H1 (cell line): Measurements from ENCODE around the gene PHC3. TPM values are rescaled to one million over a fixed set of nuclear protein-coding genes. Genes with fewer than 3 reads are reported as not detected.

ENCODE experiments used
- CTCF ChIA-PET: fragments of 300-600 bp; sonication (Branson Sonifier 250); formaldehyde crosslinking; loops from one replicate; lab custom pipeline; 2021; ENCODE audit not compliant: partially characterized antibody; lab: Charles Lee
- POLR2A ChIA-PET: fragments of 300-600 bp; sonication (Branson Sonifier 250); formaldehyde crosslinking; loops from one replicate; lab custom pipeline; 2021; ENCODE audit warnings: inconsistent platforms; ENCODE audit not compliant: partially characterized antibody; lab: Charles Lee
- DNase-seq, 2 experiments: peaks; one replicate each; pipeline versions ENCODE4 v3.0.0 to v3.0.0-alpha.2; 2010 to 2022; ENCODE audit warnings: low spot score in 2 of 2, low read depth in 1 of 2, mixed read lengths in 1 of 2
- FAIRE-seq: peaks from 2 replicates; lab custom pipeline; 2011; peaks lifted over from hg19 to GRCh38; lab: Jason Lieb, UNC
- H2AFZ ChIP-seq: 2 replicates; pipeline ENCODE4 v1.8.1; 2012; ENCODE audit warnings: low read length, inconsistent platforms
- H2AK5ac ChIP-seq: 2 replicates; pipeline ENCODE4 v1.6.1; 2013; ENCODE audit warnings: low read depth, low read length
- H2BK120ac ChIP-seq: replicated peaks from 2 replicates; pipeline ENCODE3; 2013; ENCODE audit warnings: low read depth, low read length, inconsistent platforms
- H2BK12ac ChIP-seq: 2 replicates; pipeline ENCODE4 v1.6.1; 2013; ENCODE audit warnings: low read depth, low read length
- H2BK15ac ChIP-seq: 2 replicates; pipeline ENCODE4 v1.6.1; 2013; ENCODE audit warnings: low read length
- H2BK20ac ChIP-seq: 2 replicates; pipeline ENCODE4 v1.6.1; 2013; ENCODE audit warnings: low read length
- H2BK5ac ChIP-seq: 2 replicates; pipeline ENCODE4 v1.6.1; 2013; ENCODE audit warnings: low read depth, low read length
- H3K14ac ChIP-seq: 2 replicates; pipeline ENCODE4 v1.6.1; 2013; ENCODE audit warnings: inconsistent platforms; ENCODE audit not compliant: insufficient read length
- H3K18ac ChIP-seq: 2 replicates; pipeline ENCODE4 v1.6.1; 2013; ENCODE audit warnings: low read length; ENCODE audit errors: extremely low read depth
- H3K23ac ChIP-seq: 2 replicates; pipeline ENCODE4 v1.6.1; 2013; ENCODE audit warnings: inconsistent platforms; ENCODE audit not compliant: insufficient read length
- H3K23me2 ChIP-seq: 2 replicates; pipeline ENCODE4 v1.6.1; 2013; ENCODE audit warnings: low read depth, low read length
- H3K27ac ChIP-seq: 2 replicates; pipeline ENCODE4 v1.6.1; 2011; ENCODE audit warnings: low read depth, low read length, inconsistent platforms
- H3K27me3 ChIP-seq, 4 experiments: replicated peaks in 1 of 4; 1 replicate in 1 of 4; 2 replicates in 3 of 4; pipeline versions ENCODE4 v1.6.1 to v1.8.1; 2011 to 2013; ENCODE audit warnings: low read length in 3 of 4, mild to moderate bottlenecking in 3 of 4, inconsistent platforms in 2 of 4, mixed read lengths in 2 of 4, moderate library complexity in 1 of 4; ENCODE audit not compliant: control insufficient read depth in 3 of 4, insufficient read depth in 3 of 4; ENCODE audit errors: extremely low read depth in 1 of 4
- H3K36me3 ChIP-seq, 4 experiments: 2 replicates each; pipeline versions ENCODE4 v1.6.1 to v1.8.1; 2011 to 2013; ENCODE audit warnings: mild to moderate bottlenecking in 4 of 4, low read length in 3 of 4, moderate library complexity in 2 of 4, control low read depth in 1 of 4, inconsistent platforms in 1 of 4; ENCODE audit not compliant: insufficient read depth in 4 of 4, control insufficient read depth in 2 of 4
- H3K4ac ChIP-seq: replicated peaks from 2 replicates; pipeline ENCODE3; 2013; ENCODE audit warnings: low read length, low read depth, mixed read lengths, inconsistent platforms; ENCODE audit not compliant: insufficient read length
- H3K4me1 ChIP-seq, 4 experiments: replicated peaks in 1 of 4; 1 replicate in 1 of 4; 2 replicates in 3 of 4; pipeline versions ENCODE4 v1.6.1 to v1.8.1; 2011 to 2013; ENCODE audit warnings: low read length in 3 of 4, inconsistent platforms in 2 of 4, mixed read lengths in 1 of 4; ENCODE audit not compliant: insufficient read depth in 4 of 4, control insufficient read depth in 3 of 4
- H3K4me2 ChIP-seq, 2 experiments: 2 replicates each; pipeline versions ENCODE4 v1.6.1 to v1.8.1; 2011 to 2013; ENCODE audit warnings: low read depth in 2 of 2, low read length in 2 of 2, control low read depth in 1 of 2, inconsistent platforms in 1 of 2, mild to moderate bottlenecking in 1 of 2; ENCODE audit not compliant: insufficient read depth in 1 of 2
- H3K4me3 ChIP-seq, 4 experiments: fragments of 200-600, 300-600 bp in 1 of 4; sonication (generic), shearing (Covaris generic), sonication (Bioruptor Twin) in 1 of 4; 2 replicates each; pipeline versions ENCODE4 v1.5.1 to v1.8.1; 2011 to 2016; ENCODE audit warnings: low read length in 4 of 4, low read depth in 3 of 4, control low read depth in 2 of 4, inconsistent platforms in 2 of 4, mild to moderate bottlenecking in 2 of 4, mixed read lengths in 1 of 4, moderate library complexity in 1 of 4; ENCODE audit not compliant: insufficient read depth in 2 of 4; ENCODE audit errors: extremely low read depth in 1 of 4
- H3K56ac ChIP-seq: replicated peaks from 2 replicates; pipeline ENCODE3; 2013; ENCODE audit warnings: low read depth, mild to moderate bottlenecking, mixed read lengths, low read length, inconsistent platforms; ENCODE audit not compliant: insufficient read length
- H3K79me1 ChIP-seq: 2 replicates; pipeline ENCODE4 v1.6.1; 2013; ENCODE audit warnings: low read depth, low read length, control low read depth
- H3K79me2 ChIP-seq, 2 experiments: 2 replicates each; pipeline versions ENCODE4 v1.6.1 to v1.8.1; 2012 to 2013; ENCODE audit warnings: low read length in 2 of 2, mild to moderate bottlenecking in 2 of 2, inconsistent platforms in 1 of 2; ENCODE audit not compliant: insufficient read depth in 2 of 2, control insufficient read depth in 1 of 2
- H3K9ac ChIP-seq, 4 experiments: replicated peaks in 1 of 4; 1 replicate in 1 of 4; 2 replicates in 3 of 4; pipeline versions ENCODE4 v1.6.1 to v1.8.1; 2011 to 2013; ENCODE audit warnings: low read depth in 3 of 4, low read length in 3 of 4, control low read depth in 2 of 4, mild to moderate bottlenecking in 2 of 4, moderate library complexity in 2 of 4, inconsistent platforms in 1 of 4; ENCODE audit errors: extremely low read depth in 1 of 4
- H3K9me3 ChIP-seq, 2 experiments: 2 replicates each; pipeline versions ENCODE4 v1.6.1 to v1.8.1; 2012 to 2013; ENCODE audit warnings: mild to moderate bottlenecking in 2 of 2, moderate library complexity in 2 of 2, control low read depth in 1 of 2, inconsistent platforms in 1 of 2, low read depth in 1 of 2, low read length in 1 of 2, mixed read lengths in 1 of 2; ENCODE audit not compliant: insufficient read depth in 2 of 2
- H4K20me1 ChIP-seq, 2 experiments: replicated peaks in 1 of 2; 2 replicates each; pipeline versions ENCODE3 to v1.8.1; 2011 to 2013; ENCODE audit warnings: inconsistent platforms in 2 of 2, low read length in 2 of 2, mild to moderate bottlenecking in 1 of 2; ENCODE audit not compliant: insufficient read depth in 2 of 2, control insufficient read depth in 1 of 2
- H4K5ac ChIP-seq: 2 replicates; pipeline ENCODE4 v1.6.1; 2013; ENCODE audit warnings: low read length, low read depth, mixed read lengths, inconsistent platforms; ENCODE audit not compliant: insufficient read length
- H4K8ac ChIP-seq: 2 replicates; pipeline ENCODE4 v1.8.0; 2013; ENCODE audit warnings: mild to moderate bottlenecking, moderate library complexity, low read length, inconsistent platforms; ENCODE audit not compliant: insufficient read depth; ENCODE audit errors: extremely low read depth
- H4K91ac ChIP-seq: replicated peaks from 2 replicates; pipeline ENCODE3; 2013; ENCODE audit warnings: low read length, mixed read lengths, inconsistent platforms; ENCODE audit not compliant: insufficient read length
- KDM5A ChIP-seq: fragments of 200-600 bp; IDR thresholded peaks from 2 replicates; pipeline ENCODE4 v1.7.1; 2012; ENCODE audit warnings: mild to moderate bottlenecking, low read length, inconsistent platforms, mixed read lengths
- WGBS, 2 experiments: shearing (Covaris generic) in 1 of 2; methylation state at CpG; one replicate each; pipeline versions ENCODE4 v1.1.6 to v1.1.7; 2013 to 2015; ENCODE audit warnings: low lambda C conversion rate in 2 of 2, mixed read lengths in 2 of 2, inconsistent platforms in 1 of 2, low coverage in 1 of 2, missing lambda C conversion rate in 1 of 2; ENCODE audit not compliant: insufficient replicate concordance in 2 of 2, insufficient coverage in 1 of 2, insufficient read length in 1 of 2; ENCODE audit errors: extremely low coverage in 1 of 2, missing lambda C conversion rate in 1 of 2; 5-methylcytosine and 5-hydroxymethylcytosine counted together
- polyA plus RNA-seq, 7 experiments: library from polyadenylated mRNA; depleted of rRNA in 3 of 7; stranded (reverse) in 5 of 7; unstranded in 2 of 7; fragments of >200 nt in 5 of 7; fragments of 200-250 nt in 2 of 7; gene quantifications; 1 replicate in 5 of 7; 2 replicates in 1 of 7; 4 replicates in 1 of 7; pipeline versions ENCODE4 v1.2.1 to v1.2.3, GENCODE V29; 2011 to 2013; ENCODE audit warnings: missing spikeins in 2 of 7, mixed read lengths in 2 of 7
- total RNA-seq: library from RNA; stranded (reverse); fragmentation: NEBNext Ultra II Directional; extraction: Animal tissue kit (Norgen Biotek cat#: 25700); gene quantifications from 2 replicates; pipeline ENCODE4 v1.2.1, GENCODE V29; 2021

PHC3 gene
- total and polyA plus RNA-seq, 2 of the 8 experiments (the other 6 are each of a cell fraction or from before 2014, with no cell fraction given): 26.4 to 29.2 TPM

DNA sequence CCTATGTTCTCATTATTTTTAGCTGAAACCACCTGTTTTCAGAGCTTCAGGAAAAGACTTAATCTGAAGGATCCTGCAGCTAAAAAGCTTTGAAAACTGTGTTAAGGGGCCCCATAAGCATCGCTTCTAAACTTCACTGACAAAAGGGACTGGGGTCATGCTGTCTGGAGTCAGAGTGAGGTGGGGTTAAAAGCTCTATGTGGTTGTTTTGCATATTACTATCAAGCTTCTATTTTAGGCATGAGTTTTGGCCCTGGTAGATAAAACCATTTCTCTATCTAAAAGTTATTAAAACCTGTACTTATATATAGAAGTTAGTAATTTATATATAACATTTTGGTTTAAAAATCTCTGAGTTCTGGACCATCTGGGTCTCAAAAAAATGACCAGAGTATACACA is 98.2 kb downstream of the PHC3 start:
- H2AK5ac ChIP-seq: no peak overlapping the region
- H3K14ac ChIP-seq: no peak overlapping the region
- H4K5ac ChIP-seq: no peak overlapping the region
- WGBS, 2 experiments: 95% methylated on average over 1 of the region's 1 CpG; no CpG with 5 or more reads in 1 of the 2 experiments
- H3K23me2 ChIP-seq: no peaks in the 10 kb centered on the region
- H3K36me3 ChIP-seq: peaks cover 0 to 19% (median 7%) of the 10 kb centered on the region in 4 experiments; a peak in 2 of 8 replicates
- H2BK15ac ChIP-seq: no peak overlapping the region
- H2BK120ac ChIP-seq: no peak overlapping the region
- no peak overlapping the region for H3K18ac ChIP-seq
- no peaks in the 10 kb centered on the region for H3K79me1 ChIP-seq
- H3K4ac ChIP-seq: no peak overlapping the region
- H3K56ac ChIP-seq: no peak overlapping the region
- no peaks in the 10 kb centered on the region for H3K79me2 ChIP-seq
- no peak overlapping the region for H3K27ac ChIP-seq
- no peak overlapping the region for H4K8ac ChIP-seq
- H3K9me3 ChIP-seq: no peaks in the 10 kb centered on the region
- ChIA-PET CTCF (interaction anchor here (0.5 kb wide), 1 partner anchor 34 kb away, joined by 3 read pairs; no protein-coding TSS in a partner anchor), POLR2A (no interaction called here)
- no peak overlapping the region for H2BK12ac ChIP-seq
- no peak overlapping the region for H3K9ac ChIP-seq
- H2BK5ac ChIP-seq: no peak overlapping the region
- H3K4me1 ChIP-seq: peaks cover 0 to 2% (median 0%) of the 10 kb centered on the region in 4 experiments; a peak in 1 of 7 replicates
- H3K4me3 ChIP-seq: no peak overlapping the region
- DNase-seq (no peak), FAIRE-seq (no peak)
- no peak overlapping the region for H2BK20ac ChIP-seq
- H4K20me1 ChIP-seq: no peaks in the 10 kb centered on the region
- H3K4me2 ChIP-seq: no peak overlapping the region
- no peak for TF ChIP-seq KDM5A
- no peak overlapping the region for H3K23ac ChIP-seq
- H4K91ac ChIP-seq: no peak overlapping the region
- no peaks in the 10 kb centered on the region for H3K27me3 ChIP-seq
- no peak overlapping the region for H2AFZ ChIP-seq
